HepG2 (cell line): ENCODE data around the gene TPCN2. TPM values are rescaled to one million over a fixed set of nuclear protein-coding genes. Genes with fewer than 3 reads are reported as not detected.

Source experiments
- ATAC-seq: fragments of 200-7000 bp; cut with Tn5 transposase; 3 replicates; pipeline ENCODE4 v1.9.1; 2020; ENCODE audit warnings: mild to moderate bottlenecking, moderate library complexity
- BruUV-seq: library from RNA; stranded (reverse); fragments of 400-500 nt; replicated peaks from 2 replicates; lab custom pipeline; 2021; lab: Mats Ljungman, UMichigan
- CTCF ChIA-PET: fragments of 300-600 bp; formaldehyde crosslinking; extraction: SDS; loops from one replicate; lab custom pipeline; 2021; ENCODE audit warnings: low total read pairs, inconsistent platforms, low intra/inter-chr PET ratio; lab: Yijun Ruan, JAX
- POLR2A ChIA-PET: fragments of 350-600 bp; sonication (Branson Sonifier 250); formaldehyde crosslinking; loops from one replicate; lab custom pipeline; 2020; ENCODE audit warnings: antibody characterized with exemption, inconsistent platforms; lab: Yijun Ruan, JAX
- DNase-seq: peaks from one replicate; pipeline ENCODE4 v3.0.0-alpha.2; 2015; ENCODE audit warnings: low spot score
- FAIRE-seq: peaks from 3 replicates; lab custom pipeline; 2011; peaks lifted over from hg19 to GRCh38; lab: Jason Lieb, UNC
- H2AFZ ChIP-seq: one replicate; pipeline ENCODE4 v1.6.1; 2011; ENCODE audit warnings: low read length, inconsistent platforms
- H3K27ac ChIP-seq: fragments of 300-600 bp; 3 replicates; pipeline ENCODE4 v1.8.0; 2011; ENCODE audit warnings: mixed run types, mild to moderate bottlenecking, mixed read lengths, low read length, inconsistent platforms; ENCODE audit not compliant: insufficient read depth; ENCODE audit errors: extremely low read length
- H3K27me3 ChIP-seq, 2 experiments: fragments of 200-600 bp in 1 of 2; 2 replicates in 1 of 2; 3 replicates in 1 of 2; pipeline versions ENCODE4 v1.6.0 to v1.8.0; 2011; ENCODE audit warnings: low read length in 2 of 2, mild to moderate bottlenecking in 2 of 2, moderate library complexity in 2 of 2, inconsistent platforms in 1 of 2; ENCODE audit not compliant: insufficient read depth in 2 of 2, control insufficient read depth in 1 of 2
- H3K36me3 ChIP-seq, 2 experiments: fragments of 200-600 bp in 1 of 2; replicated peaks in 1 of 2; 2 replicates in 1 of 2; 3 replicates in 1 of 2; pipeline versions ENCODE4 v1.5.1 to v1.8.0; 2011; ENCODE audit warnings: low read length in 2 of 2, inconsistent platforms in 1 of 2; ENCODE audit not compliant: insufficient read depth in 2 of 2, control insufficient read depth in 1 of 2
- H3K4me1 ChIP-seq: 2 replicates; pipeline ENCODE4 v1.5.1; 2012; ENCODE audit warnings: low read length, inconsistent platforms; ENCODE audit not compliant: insufficient read depth
- H3K4me2 ChIP-seq: 2 replicates; pipeline ENCODE4 v1.6.0; 2011; ENCODE audit warnings: low read depth, low read length, inconsistent platforms
- H3K4me3 ChIP-seq, 3 experiments: fragments of 200-600 bp in 1 of 3; sonication (generic), shearing (Covaris generic) in 1 of 3; replicated peaks in 1 of 3; 2 replicates each; pipeline ENCODE4 v1.5.1; 2011 to 2016; ENCODE audit warnings: low read length in 3 of 3, inconsistent platforms in 2 of 3, low read depth in 2 of 3, mild to moderate bottlenecking in 2 of 3, control low read depth in 1 of 3, mixed read lengths in 1 of 3; ENCODE audit not compliant: insufficient read depth in 1 of 3
- H3K79me2 ChIP-seq: one replicate; pipeline ENCODE4 v1.6.1; 2011; ENCODE audit warnings: low read length, inconsistent platforms; ENCODE audit not compliant: insufficient read depth
- H3K9ac ChIP-seq: 2 replicates; pipeline ENCODE4 v1.6.0; 2011; ENCODE audit warnings: mild to moderate bottlenecking, low read depth, low read length, inconsistent platforms; ENCODE audit not compliant: insufficient read depth
- H3K9me3 ChIP-seq: 2 replicates; pipeline ENCODE4 v1.5.1; 2012; ENCODE audit warnings: mild to moderate bottlenecking, low read length
- H4K20me1 ChIP-seq: 2 replicates; pipeline ENCODE4 v1.6.0; 2011; ENCODE audit warnings: inconsistent platforms, mild to moderate bottlenecking, low read length, moderate library complexity; ENCODE audit not compliant: insufficient read depth
- ATF7 ChIP-seq, 2 experiments: fragments of 450-650 bp in 1 of 2; sonication (generic) in 1 of 2; formaldehyde crosslinking in 1 of 2; IDR thresholded peaks; 2 replicates each; pipeline versions ENCODE4 v1.4.0 to v1.6.1; 2016 to 2020; ENCODE audit warnings: antibody characterized with exemption in 1 of 2, mild to moderate bottlenecking in 1 of 2, missing genetic modification reagents in 1 of 2
- ATRX ChIP-seq: sonication (generic); formaldehyde crosslinking; IDR thresholded peaks from 2 replicates; pipeline ENCODE4 v1.4.0; 2020; ENCODE audit warnings: missing genetic modification reagents, borderline replicate concordance
- CTCF ChIP-seq: sonication (generic); formaldehyde crosslinking; IDR thresholded peaks from 2 replicates; pipeline ENCODE4 v1.5.0; 2020; ENCODE audit warnings: mild to moderate bottlenecking, missing genetic modification reagents, moderate library complexity
- EZH2 ChIP-seq: conservative IDR thresholded peaks from 2 replicates; pipeline ENCODE4 v1.6.1; 2012; ENCODE audit warnings: mild to moderate bottlenecking, low read depth, low read length, moderate library complexity
- FOXA3 ChIP-seq: IDR thresholded peaks from 2 replicates; pipeline ENCODE4 v1.6.1; 2016; ENCODE audit warnings: missing genetic modification reagents, missing compliant biosample characterization
- IKZF4 ChIP-seq: sonication (generic); formaldehyde crosslinking; IDR thresholded peaks from 2 replicates; pipeline ENCODE4 v1.5.1; 2020; ENCODE audit warnings: borderline replicate concordance, mild to moderate bottlenecking, low read depth, missing genetic modification reagents; ENCODE audit errors: not compliant biosample characterization
- KLF9 ChIP-seq: IDR thresholded peaks from 2 replicates; pipeline ENCODE4 v1.6.1; 2016; ENCODE audit warnings: low read depth
- KMT2A ChIP-seq: sonication (generic); formaldehyde crosslinking; IDR thresholded peaks from 2 replicates; pipeline ENCODE4 v1.4.0; 2020; ENCODE audit warnings: missing genetic modification reagents
- MLLT10 ChIP-seq: sonication (generic); formaldehyde crosslinking; IDR thresholded peaks from 2 replicates; pipeline ENCODE4 v1.4.0; 2020; ENCODE audit warnings: missing genetic modification reagents
- MYC ChIP-seq: sonication (generic); formaldehyde crosslinking; IDR thresholded peaks from 2 replicates; pipeline ENCODE4 v1.9.0; 2021; ENCODE audit warnings: missing genetic modification reagents, borderline replicate concordance
- NR1H2 ChIP-seq: sonication (generic); formaldehyde crosslinking; IDR thresholded peaks from 2 replicates; pipeline ENCODE4 v1.8.1; 2022; ENCODE audit warnings: low read depth, missing genetic modification reagents, borderline replicate concordance
- SRF ChIP-seq: IDR thresholded peaks from 2 replicates; pipeline ENCODE4 v1.6.1; 2011; ENCODE audit warnings: mild to moderate bottlenecking, low read depth, low read length, moderate library complexity
- ZNF292 ChIP-seq: sonication (generic); formaldehyde crosslinking; IDR thresholded peaks from 2 replicates; pipeline ENCODE4 v1.8.1; 2022; ENCODE audit warnings: mild to moderate bottlenecking, low read depth, missing genetic modification reagents, borderline replicate concordance
- ZSCAN9 ChIP-seq: IDR thresholded peaks from 2 replicates; pipeline ENCODE4 v1.6.1; 2016; ENCODE audit warnings: borderline replicate concordance
- WGBS: methylation state at CpG from one replicate; pipeline ENCODE4 v1.1.6; 2017; ENCODE audit warnings: low lambda C conversion rate; 5-methylcytosine and 5-hydroxymethylcytosine counted together
- in situ Hi-C: cut with HindIII; loops from 2 replicates; pipeline ENCODE4 v1.10.0; 2017; ENCODE audit warnings: low pct_unique_long_range_greater_than_20kb; ENCODE audit not compliant: extremely low pct_ligation_motif_present
- intact Hi-C: fragments of 100-400 bp; cut with micrococcal nuclease; formaldehyde crosslinking; loops from one replicate; pipeline ENCODE4 v1.10.0; 2022; ENCODE audit not compliant: unreplicated experiment
- polyA plus RNA-seq, 8 experiments: library from polyadenylated mRNA; depleted of rRNA in 3 of 8; stranded (reverse) in 7 of 8; unstranded in 1 of 8; fragments of >200 nt; fragmentation: Illumina TruSeq in 4 of 8; extraction: Trizol in 4 of 8; gene quantifications; 2 replicates each; pipeline versions ENCODE4 v1.2.1 to v1.2.3, GENCODE V29; 2011 to 2016; ENCODE audit warnings: low read depth in 4 of 8, missing spikeins in 1 of 8, mixed read lengths in 1 of 8; ENCODE audit not compliant: insufficient read depth in 1 of 8
- total RNA-seq, 5 experiments: library from RNA; depleted of rRNA; stranded (reverse); fragments of >200 nt; fragmentation: Illumina TruSeq; extraction: Trizol; gene quantifications; 2 replicates each; pipeline ENCODE4 v1.2.3, GENCODE V29; 2016; ENCODE audit warnings: low read depth in 1 of 5
- TF ChIP-seq, protein P1 (sequence below): sonication (generic); formaldehyde crosslinking; conservative IDR thresholded peaks from 2 replicates; pipeline ENCODE4 v1.4.0; 2020; ENCODE audit warnings: missing genetic modification reagents

Gene TPCN2
- total and polyA plus RNA-seq, 2 of the 13 experiments (the other 11 are each of a cell fraction or from before 2014, with no cell fraction given): 5.6 to 5.9 TPM

- Histone ChIP-seq H3K9ac (no peak overlapping the region), H4K20me1 (0 out of 2 replicates have a peak, but pooled peaks cover 3% of the 10 kb centered on the region), H3K4me2 (no peak overlapping the region), H3K36me3 (peaks cover 4 to 6% of the 10 kb centered on the region in 2 experiments; a peak in 4 of 5 replicates), H3K9me3 (no peaks in the 10 kb centered on the region), H3K4me3 (no peak overlapping the region), H3K27me3 (no peaks in the 10 kb centered on the region), H3K79me2 (no peaks in the 10 kb centered on the region), H3K4me1 (no peaks in the 10 kb centered on the region), H3K27ac (no peak overlapping the region), H2AFZ (no peak overlapping the region)
- TF ChIP-seq KLF9 (CRISPR knock-in tag) (no peak), SRF (no peak), NR1H2 (CRISPR knock-in tag) (no peak), CTCF (CRISPR knock-in tag) (no peak)
- TF ChIP-seq, protein P1, sequence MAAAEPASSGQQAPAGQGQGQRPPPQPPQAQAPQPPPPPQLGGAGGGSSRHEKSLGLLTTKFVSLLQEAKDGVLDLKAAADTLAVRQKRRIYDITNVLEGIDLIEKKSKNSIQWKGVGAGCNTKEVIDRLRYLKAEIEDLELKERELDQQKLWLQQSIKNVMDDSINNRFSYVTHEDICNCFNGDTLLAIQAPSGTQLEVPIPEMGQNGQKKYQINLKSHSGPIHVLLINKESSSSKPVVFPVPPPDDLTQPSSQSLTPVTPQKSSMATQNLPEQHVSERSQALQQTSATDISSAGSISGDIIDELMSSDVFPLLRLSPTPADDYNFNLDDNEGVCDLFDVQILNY (CRISPR knock-in tag): no peak
- in situ Hi-C loops (no loop called here), intact Hi-C loops (loop anchor here (5.0 kb wide), 1 partner anchor 185 kb away; the partner anchor contains the start of genes IGHMBP2 and MRPL21)
- FAIRE-seq (no peak), DNase-seq (no peak), ATAC-seq (no peak)
- 97% methylated on average over 7 of the region's 11 CpGs for WGBS
- CTCF ChIA-PET: no interaction called here
- no TSS peak for BruUV-seq
- POLR2A ChIA-PET: no interaction called here
Measured at GRCh38 chr11:69087133-69087524, 38.4 kb downstream of the TPCN2 start.

- H4K20me1 ChIP-seq: 0 out of 2 replicates have a peak, but pooled peaks cover 3% of the 10 kb centered on the region
- H3K4me3 ChIP-seq: no peak overlapping the region
- no peak for FAIRE-seq
- no peak overlapping the region for H2AFZ ChIP-seq
- CTCF ChIA-PET: interaction anchor here (1.6 kb wide), 1 partner anchor 455 kb away, joined by 7 read pairs; no protein-coding TSS in a partner anchor
- no peak overlapping the region for H3K9ac ChIP-seq
- in situ Hi-C loops (no loop called here), intact Hi-C loops (loop anchor here (2.0 to 5.0 kb wide), 2 partner anchors 186 to 455 kb away; partner anchors contain the start of genes IGHMBP2 and MRPL21)
- no peaks in the 10 kb centered on the region for H3K79me2 ChIP-seq
- no peaks in the 10 kb centered on the region for H3K27me3 ChIP-seq
- no peaks in the 10 kb centered on the region for H3K9me3 ChIP-seq
- H3K4me1 ChIP-seq: no peaks in the 10 kb centered on the region
- BruUV-seq: no TSS peak
- ATAC-seq: no peak
- POLR2A ChIA-PET: no interaction called here
- no peak overlapping the region for H3K4me2 ChIP-seq
- H3K27ac ChIP-seq: no peak overlapping the region
- WGBS: 91% methylated on average over 6 of the region's 14 CpGs
- DNase-seq: no peak
- H3K36me3 ChIP-seq: peaks cover 3 to 6% of the 10 kb centered on the region in 2 experiments; a peak in 4 of 5 replicates
- TF ChIP-seq MLLT10 (no peak), ZSCAN9 (CRISPR knock-in tag) (no peak), FOXA3 (CRISPR knock-in tag) (no peak), IKZF4 (CRISPR knock-in tag) (no peak), ATF7 (IDR thresholded peaks at IDR 0.05) (no peak), ATF7 (CRISPR knock-in tag; IDR thresholded peaks at IDR 0.05) (no peak), KMT2A (CRISPR knock-in tag) (no peak), EZH2 (no peak), MYC (CRISPR knock-in tag) (no peak), ATRX (CRISPR knock-in tag) (no peak), ZNF292 (CRISPR knock-in tag) (no peak)
Measured at GRCh38 chr11:69087811-69088210, 39.1 kb downstream of the TPCN2 start.
